Measurements from ENCODE around the gene KHDRBS2.

DNA sequence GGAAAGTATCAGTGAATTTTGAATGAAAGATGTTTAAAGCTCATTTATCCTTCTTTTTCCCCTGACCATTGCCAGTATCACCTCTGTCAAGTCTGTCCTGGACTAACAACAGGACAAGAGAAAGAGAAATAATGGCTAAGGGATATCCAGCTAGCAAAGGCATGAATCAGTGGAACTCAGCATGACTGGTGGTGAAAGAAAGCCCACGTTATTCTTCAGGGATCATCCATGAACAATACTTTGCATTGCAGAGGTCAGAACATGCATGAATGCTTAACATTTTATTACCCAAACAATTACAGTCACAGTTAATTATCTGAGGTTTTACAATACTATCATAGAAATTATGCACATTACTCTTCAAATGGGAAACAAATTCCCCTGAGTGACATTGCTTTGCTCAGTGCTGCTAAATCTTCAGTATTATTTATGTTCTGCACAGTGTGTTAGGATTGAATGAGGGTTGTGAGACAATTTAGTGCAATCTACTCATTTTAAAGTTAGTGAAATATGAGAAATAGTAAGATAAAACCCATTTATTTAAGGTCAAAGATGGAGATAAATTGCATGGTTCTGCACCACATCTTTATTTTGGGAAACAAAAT is 350.7 kb downstream of the KHDRBS2 start:
- TF ChIP-seq POLR2AphosphoS5 (IDR thresholded peaks at IDR 0.05; ENCODE audit: low read depth) (no peak), EZH2phosphoT487 (IDR thresholded peaks at IDR 0.05; ENCODE audit: unreplicated experiment) (no peak), CTCF (conservative IDR thresholded peaks at IDR 0.05; ENCODE audit: low read depth in 2 of 2) (no peak), ETS1 (IDR thresholded peaks at IDR 0.05) (no peak), STAT1 (IDR thresholded peaks at IDR 0.05; ENCODE audit: unreplicated experiment) (no peak), EZH2 (IDR thresholded peaks at IDR 0.05; ENCODE audit: low read depth, unreplicated experiment) (no peak), NANOG (IDR thresholded peaks at IDR 0.05; ENCODE audit: borderline replicate concordance) (no peak), JUNB (IDR thresholded peaks at IDR 0.05; ENCODE audit: unreplicated experiment) (no peak), CREB1 (CRISPR knock-in tag; IDR thresholded peaks at IDR 0.05; ENCODE audit: low read depth) (no peak)
- TF ChIP-seq, protein P1, sequence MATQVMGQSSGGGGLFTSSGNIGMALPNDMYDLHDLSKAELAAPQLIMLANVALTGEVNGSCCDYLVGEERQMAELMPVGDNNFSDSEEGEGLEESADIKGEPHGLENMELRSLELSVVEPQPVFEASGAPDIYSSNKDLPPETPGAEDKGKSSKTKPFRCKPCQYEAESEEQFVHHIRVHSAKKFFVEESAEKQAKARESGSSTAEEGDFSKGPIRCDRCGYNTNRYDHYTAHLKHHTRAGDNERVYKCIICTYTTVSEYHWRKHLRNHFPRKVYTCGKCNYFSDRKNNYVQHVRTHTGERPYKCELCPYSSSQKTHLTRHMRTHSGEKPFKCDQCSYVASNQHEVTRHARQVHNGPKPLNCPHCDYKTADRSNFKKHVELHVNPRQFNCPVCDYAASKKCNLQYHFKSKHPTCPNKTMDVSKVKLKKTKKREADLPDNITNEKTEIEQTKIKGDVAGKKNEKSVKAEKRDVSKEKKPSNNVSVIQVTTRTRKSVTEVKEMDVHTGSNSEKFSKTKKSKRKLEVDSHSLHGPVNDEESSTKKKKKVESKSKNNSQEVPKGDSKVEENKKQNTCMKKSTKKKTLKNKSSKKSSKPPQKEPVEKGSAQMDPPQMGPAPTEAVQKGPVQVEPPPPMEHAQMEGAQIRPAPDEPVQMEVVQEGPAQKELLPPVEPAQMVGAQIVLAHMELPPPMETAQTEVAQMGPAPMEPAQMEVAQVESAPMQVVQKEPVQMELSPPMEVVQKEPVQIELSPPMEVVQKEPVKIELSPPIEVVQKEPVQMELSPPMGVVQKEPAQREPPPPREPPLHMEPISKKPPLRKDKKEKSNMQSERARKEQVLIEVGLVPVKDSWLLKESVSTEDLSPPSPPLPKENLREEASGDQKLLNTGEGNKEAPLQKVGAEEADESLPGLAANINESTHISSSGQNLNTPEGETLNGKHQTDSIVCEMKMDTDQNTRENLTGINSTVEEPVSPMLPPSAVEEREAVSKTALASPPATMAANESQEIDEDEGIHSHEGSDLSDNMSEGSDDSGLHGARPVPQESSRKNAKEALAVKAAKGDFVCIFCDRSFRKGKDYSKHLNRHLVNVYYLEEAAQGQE (IDR thresholded peaks at IDR 0.05; ENCODE audit: unreplicated experiment) = no peak

Data from GM23338 (cell line).